Fibroblast of lung (primary cell): Measurements from ENCODE around the gene USP47. TPM values are rescaled to one million over a fixed set of nuclear protein-coding genes. Genes with fewer than 3 reads are reported as not detected.

Experiments used
- DNase-seq, 2 donors: peaks; one replicate each; pipeline versions ENCODE4 v3.0.0 to v3.0.0-alpha.2; 2010; ENCODE audit warnings: low read depth in 2 of 2
- H2AFZ ChIP-seq: 2 replicates; pipeline ENCODE4 v1.5.1; 2012; ENCODE audit warnings: low read length, control low read depth, inconsistent platforms
- H3K27ac ChIP-seq: 2 replicates; pipeline ENCODE4 v1.5.1; 2011; ENCODE audit warnings: low read length, control low read depth; ENCODE audit not compliant: insufficient read depth
- H3K27me3 ChIP-seq: 2 replicates; pipeline ENCODE4 v1.5.1; 2011; ENCODE audit warnings: mild to moderate bottlenecking, low read length; ENCODE audit not compliant: control insufficient read depth, insufficient read depth
- H3K36me3 ChIP-seq: 2 replicates; pipeline ENCODE4 v1.5.1; 2011; ENCODE audit warnings: low read length; ENCODE audit not compliant: control insufficient read depth, insufficient read depth
- H3K4me1 ChIP-seq: 2 replicates; pipeline ENCODE4 v1.5.1; 2011; ENCODE audit warnings: low read length; ENCODE audit not compliant: control insufficient read depth, insufficient read depth; ENCODE audit errors: extremely low read depth
- H3K4me2 ChIP-seq: 2 replicates; pipeline ENCODE4 v1.5.1; 2011; ENCODE audit warnings: low read length, control low read depth; ENCODE audit not compliant: insufficient read depth; ENCODE audit errors: extremely low read depth
- H3K4me3 ChIP-seq, 4 experiments: fragments of 200-600 bp in 1 of 4; sonication (generic) in 1 of 4; replicated peaks in 1 of 4; 2 replicates each; pipeline ENCODE4 v1.5.1; 2011 to 2016; ENCODE audit warnings: low read length in 4 of 4, low read depth in 3 of 4, mild to moderate bottlenecking in 3 of 4, control low read depth in 2 of 4, inconsistent platforms in 1 of 4, mixed read lengths in 1 of 4; ENCODE audit not compliant: insufficient read depth in 1 of 4; ENCODE audit errors: control extremely low read depth in 1 of 4
- H3K79me2 ChIP-seq: 2 replicates; pipeline ENCODE4 v1.5.1; 2012; ENCODE audit warnings: mild to moderate bottlenecking, low read length, inconsistent platforms; ENCODE audit not compliant: control insufficient read depth, insufficient read depth
- H3K9ac ChIP-seq: 2 replicates; pipeline ENCODE4 v1.5.1; 2011; ENCODE audit warnings: mild to moderate bottlenecking, low read length, control low read depth; ENCODE audit not compliant: insufficient read depth
- H3K9me3 ChIP-seq: 2 replicates; pipeline ENCODE4 v1.5.1; 2012; ENCODE audit warnings: low read depth, low read length; ENCODE audit not compliant: control insufficient read depth, insufficient read depth
- H4K20me1 ChIP-seq: 2 replicates; pipeline ENCODE4 v1.5.1; 2011; ENCODE audit warnings: low read length; ENCODE audit not compliant: control insufficient read depth, insufficient read depth; ENCODE audit errors: extremely low read depth
- EZH2 ChIP-seq: IDR thresholded peaks from 2 replicates; pipeline ENCODE4 v1.5.1; 2012; ENCODE audit warnings: low read length, control low read depth, mild to moderate bottlenecking; ENCODE audit errors: missing control alignments
- polyA minus RNA-seq: library from RNA; depleted of rRNA, polyadenylated mRNA; stranded (reverse); fragments of >200 nt; gene quantifications from 2 replicates; pipeline ENCODE4 v1.2.3, GENCODE V29; 2011; ENCODE audit warnings: low replicate concordance
- polyA plus RNA-seq, 2 donors: library from polyadenylated mRNA; depleted of rRNA in 1 of 2; stranded (reverse) in 1 of 2; unstranded in 1 of 2; fragments of >200 nt; gene quantifications; 2 replicates each; pipeline ENCODE4 v1.2.1, GENCODE V29; 2011 to 2012; ENCODE audit warnings: missing spikeins in 1 of 2
- total RNA-seq: library from RNA; depleted of rRNA; stranded (reverse); fragments of >200 nt; gene quantifications from 2 replicates; pipeline ENCODE4 v1.2.1, GENCODE V29; 2014
- TF ChIP-seq, protein P1 (sequence below), 2 donors: IDR thresholded peaks in 1 of 2; conservative IDR thresholded peaks in 1 of 2; 1 replicate in 1 of 2; 2 replicates in 1 of 2; pipeline ENCODE4 v1.5.1; 2011 to 2012; ENCODE audit warnings: low read length in 2 of 2, control low read depth in 1 of 2, inconsistent platforms in 1 of 2, low read depth in 1 of 2, mild to moderate bottlenecking in 1 of 2

USP47 gene, protein sequence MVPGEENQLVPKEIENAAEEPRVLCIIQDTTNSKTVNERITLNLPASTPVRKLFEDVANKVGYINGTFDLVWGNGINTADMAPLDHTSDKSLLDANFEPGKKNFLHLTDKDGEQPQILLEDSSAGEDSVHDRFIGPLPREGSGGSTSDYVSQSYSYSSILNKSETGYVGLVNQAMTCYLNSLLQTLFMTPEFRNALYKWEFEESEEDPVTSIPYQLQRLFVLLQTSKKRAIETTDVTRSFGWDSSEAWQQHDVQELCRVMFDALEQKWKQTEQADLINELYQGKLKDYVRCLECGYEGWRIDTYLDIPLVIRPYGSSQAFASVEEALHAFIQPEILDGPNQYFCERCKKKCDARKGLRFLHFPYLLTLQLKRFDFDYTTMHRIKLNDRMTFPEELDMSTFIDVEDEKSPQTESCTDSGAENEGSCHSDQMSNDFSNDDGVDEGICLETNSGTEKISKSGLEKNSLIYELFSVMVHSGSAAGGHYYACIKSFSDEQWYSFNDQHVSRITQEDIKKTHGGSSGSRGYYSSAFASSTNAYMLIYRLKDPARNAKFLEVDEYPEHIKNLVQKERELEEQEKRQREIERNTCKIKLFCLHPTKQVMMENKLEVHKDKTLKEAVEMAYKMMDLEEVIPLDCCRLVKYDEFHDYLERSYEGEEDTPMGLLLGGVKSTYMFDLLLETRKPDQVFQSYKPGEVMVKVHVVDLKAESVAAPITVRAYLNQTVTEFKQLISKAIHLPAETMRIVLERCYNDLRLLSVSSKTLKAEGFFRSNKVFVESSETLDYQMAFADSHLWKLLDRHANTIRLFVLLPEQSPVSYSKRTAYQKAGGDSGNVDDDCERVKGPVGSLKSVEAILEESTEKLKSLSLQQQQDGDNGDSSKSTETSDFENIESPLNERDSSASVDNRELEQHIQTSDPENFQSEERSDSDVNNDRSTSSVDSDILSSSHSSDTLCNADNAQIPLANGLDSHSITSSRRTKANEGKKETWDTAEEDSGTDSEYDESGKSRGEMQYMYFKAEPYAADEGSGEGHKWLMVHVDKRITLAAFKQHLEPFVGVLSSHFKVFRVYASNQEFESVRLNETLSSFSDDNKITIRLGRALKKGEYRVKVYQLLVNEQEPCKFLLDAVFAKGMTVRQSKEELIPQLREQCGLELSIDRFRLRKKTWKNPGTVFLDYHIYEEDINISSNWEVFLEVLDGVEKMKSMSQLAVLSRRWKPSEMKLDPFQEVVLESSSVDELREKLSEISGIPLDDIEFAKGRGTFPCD (N-terminal part only)
- total RNA-seq (97.8 and 162 TPM in 2 replicates), polyA plus RNA-seq (26.2 and 40.3 TPM in 2 replicates), polyA minus RNA-seq (8.6 and 10.3 TPM in 2 replicates)
- 31.7 and 42.0 TPM in 2 replicates for polyA plus RNA-seq (2012)

DNA sequence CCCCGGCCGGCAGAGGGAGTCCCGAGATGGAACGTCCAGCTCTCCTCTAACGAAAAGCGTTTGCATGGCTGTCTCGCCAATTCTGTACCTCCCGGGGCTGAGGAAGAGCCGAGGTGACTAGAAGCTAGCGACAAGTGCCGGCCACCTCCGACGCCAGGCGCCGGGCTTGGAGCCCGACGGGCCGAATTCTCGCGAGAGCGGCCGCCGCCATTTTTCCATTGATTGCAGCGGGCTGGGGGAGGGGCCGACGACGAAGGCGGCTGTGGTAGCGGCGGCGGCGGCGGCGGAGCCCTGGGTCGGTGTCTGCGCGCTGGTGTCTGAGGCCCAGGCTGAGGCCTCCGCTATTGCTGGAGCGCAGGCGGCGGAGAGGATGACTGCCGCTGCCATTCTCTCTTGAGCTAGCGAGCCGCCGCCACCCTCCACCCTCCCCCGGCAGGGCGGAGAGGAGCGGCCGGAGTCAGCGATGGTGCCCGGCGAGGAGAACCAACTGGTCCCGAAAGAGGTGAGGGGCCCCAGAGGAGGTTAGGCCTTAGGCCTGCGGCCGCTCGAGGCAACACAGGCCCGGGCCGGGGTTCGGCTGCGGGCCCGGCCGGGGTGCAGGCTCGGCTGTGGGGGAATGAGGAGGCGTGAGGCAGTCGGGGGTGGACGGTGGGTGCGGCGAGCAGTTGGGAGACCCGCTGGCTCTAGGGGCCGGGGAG is at the start of gene USP47:
Gene USP47 (plus strand): TSS at position 250 of the 698 bp plus-strand sequence. CDS start 214 bp downstream, at position 464.
- TF ChIP-seq EZH2: no peak
- TF ChIP-seq, protein P1, sequence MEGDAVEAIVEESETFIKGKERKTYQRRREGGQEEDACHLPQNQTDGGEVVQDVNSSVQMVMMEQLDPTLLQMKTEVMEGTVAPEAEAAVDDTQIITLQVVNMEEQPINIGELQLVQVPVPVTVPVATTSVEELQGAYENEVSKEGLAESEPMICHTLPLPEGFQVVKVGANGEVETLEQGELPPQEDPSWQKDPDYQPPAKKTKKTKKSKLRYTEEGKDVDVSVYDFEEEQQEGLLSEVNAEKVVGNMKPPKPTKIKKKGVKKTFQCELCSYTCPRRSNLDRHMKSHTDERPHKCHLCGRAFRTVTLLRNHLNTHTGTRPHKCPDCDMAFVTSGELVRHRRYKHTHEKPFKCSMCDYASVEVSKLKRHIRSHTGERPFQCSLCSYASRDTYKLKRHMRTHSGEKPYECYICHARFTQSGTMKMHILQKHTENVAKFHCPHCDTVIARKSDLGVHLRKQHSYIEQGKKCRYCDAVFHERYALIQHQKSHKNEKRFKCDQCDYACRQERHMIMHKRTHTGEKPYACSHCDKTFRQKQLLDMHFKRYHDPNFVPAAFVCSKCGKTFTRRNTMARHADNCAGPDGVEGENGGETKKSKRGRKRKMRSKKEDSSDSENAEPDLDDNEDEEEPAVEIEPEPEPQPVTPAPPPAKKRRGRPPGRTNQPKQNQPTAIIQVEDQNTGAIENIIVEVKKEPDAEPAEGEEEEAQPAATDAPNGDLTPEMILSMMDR (conservative IDR thresholded peaks at IDR 0.05 in 1 of 2, IDR thresholded peaks at IDR 0.05 in 1 of 2; ENCODE audit: low read depth in 1 of 2, low read length in 2 of 2): peak; percentile 55 to 67
- Histone ChIP-seq H2AFZ (peak within 1 kb of the TSS; percentile 97), H3K9me3 (no peaks in the 10 kb centered on the region), H4K20me1 (peaks cover 2% of the 10 kb centered on the region), H3K4me3 (peak within 1 kb of the TSS; percentile 70 to 98 (median 77)), H3K27ac (peak within 1 kb of the TSS; percentile 98), H3K27me3 (no peaks in the 10 kb centered on the region), H3K79me2 (peaks cover 50% of the 10 kb centered on the region), H3K4me2 (peak within 1 kb of the TSS; percentile 94), H3K36me3 (no peaks in the 10 kb centered on the region), H3K4me1 (peaks cover 2% of the 10 kb centered on the region), H3K9ac (peak within 1 kb of the TSS; percentile 99)
- DNase-seq: peak; percentile 78 to 83

DNA sequence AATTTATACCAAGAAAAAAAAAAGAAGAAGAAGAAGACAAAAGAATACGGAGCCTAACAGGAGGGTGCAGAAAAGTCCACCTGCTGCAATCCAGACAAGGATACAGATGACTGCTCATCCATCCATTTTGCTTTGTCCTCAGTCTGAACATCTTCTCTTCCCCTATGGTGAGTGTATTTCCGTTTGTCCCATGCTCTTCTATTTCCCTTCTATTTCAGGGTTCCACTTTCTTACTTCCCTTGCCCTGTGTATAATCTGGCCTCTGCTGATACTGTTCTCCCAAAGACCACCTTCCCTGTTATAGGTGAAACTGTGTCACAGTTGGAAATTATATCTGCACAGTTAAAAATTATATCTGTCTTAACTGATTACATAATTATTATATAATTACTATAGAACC is 48.7 kb upstream of the USP47 start:
- Histone ChIP-seq H3K4me2 (no peak overlapping the region), H3K4me1 (no peaks in the 10 kb centered on the region), H3K79me2 (no peaks in the 10 kb centered on the region), H3K27me3 (no peaks in the 10 kb centered on the region), H2AFZ (no peak overlapping the region), H3K9me3 (no peaks in the 10 kb centered on the region), H3K4me3 (no peak overlapping the region), H3K9ac (no peak overlapping the region), H3K36me3 (no peaks in the 10 kb centered on the region), H4K20me1 (no peaks in the 10 kb centered on the region), H3K27ac (no peak overlapping the region)
- TF ChIP-seq, protein P1 (conservative IDR thresholded peaks at IDR 0.05 in 1 of 2, IDR thresholded peaks at IDR 0.05 in 1 of 2; ENCODE audit: low read depth in 1 of 2, low read length in 2 of 2): no peak
- no peak for TF ChIP-seq EZH2
- DNase-seq: no peak
